Activated CD8-positive, alpha-beta memory T cell treated with anti-CD3 and anti-CD28 coated beads for 48 hours (primary cell): ENCODE results near the gene CORT.
"Not testable (repeated sequence)": the region's sequence is repeated elsewhere in the genome, so short reads cannot be mapped to it uniquely, and the experiment has no call there.

Experiments used
- DNase-seq, 3 experiments: peaks; one replicate each; pipeline ENCODE4 v3.0.0-alpha.2; 2020; ENCODE audit warnings: low read depth in 2 of 3, low spot score in 2 of 3

The CORT gene

GRCh38 chr1:10449751-10450150, at the start of gene CORT:
TSS of gene CORT (plus strand) at chr1:10450031. CDS start at chr1:10450224, 193 bp downstream.
- no peak for DNase-seq

- no peak for DNase-seq
Observed at GRCh38 chr1:10401281-10401680, 48.5 kb upstream of the CORT start.

DNA sequence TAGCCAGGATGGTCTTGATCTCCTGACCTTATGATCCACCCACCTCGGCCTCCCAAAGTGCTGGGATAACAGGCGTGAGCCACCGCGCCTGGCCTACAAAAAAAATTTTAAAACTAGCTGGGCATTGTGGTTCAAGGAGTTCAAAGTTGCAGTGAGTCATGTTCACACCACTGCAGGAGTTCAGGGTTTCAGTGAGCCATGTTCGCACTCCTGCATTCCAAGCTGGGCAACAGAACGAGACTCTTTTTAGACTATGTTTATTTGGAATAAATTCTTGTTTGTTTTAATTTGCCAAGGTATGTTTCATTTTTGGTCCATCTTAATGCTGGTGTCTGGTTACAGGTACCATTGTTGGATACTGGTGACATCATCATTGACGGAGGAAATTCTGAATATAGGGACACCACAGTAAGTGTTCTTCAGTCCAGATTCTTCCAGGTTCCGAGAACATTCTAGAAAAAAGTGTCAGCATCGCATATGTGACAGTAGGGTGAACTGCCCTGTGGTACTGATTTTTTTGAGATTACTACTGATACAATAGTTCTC, 47.0 kb upstream of the CORT start:
- DNase-seq, result no peak

DNA sequence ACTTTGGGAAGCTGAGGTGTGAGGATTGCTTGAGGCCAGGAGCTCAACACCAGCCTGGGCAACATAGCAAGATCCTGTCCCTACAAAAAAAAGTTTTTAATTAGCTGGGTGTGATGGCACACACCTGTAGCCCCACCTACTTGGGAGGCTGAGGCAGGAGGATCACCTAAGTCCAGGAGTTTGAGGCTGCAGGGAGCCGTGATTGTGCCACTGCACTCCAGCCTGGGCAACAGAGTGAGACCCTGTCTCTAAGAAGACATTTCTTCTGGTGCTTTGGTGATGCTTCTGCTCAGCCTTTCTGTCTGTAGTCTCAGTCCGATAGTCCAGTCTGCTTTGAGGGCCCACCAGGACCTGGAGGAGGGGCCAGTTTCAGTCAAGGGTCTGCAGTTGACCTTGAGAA, 42.6 kb upstream of the CORT start:
- DNase-seq, result no peak

DNA sequence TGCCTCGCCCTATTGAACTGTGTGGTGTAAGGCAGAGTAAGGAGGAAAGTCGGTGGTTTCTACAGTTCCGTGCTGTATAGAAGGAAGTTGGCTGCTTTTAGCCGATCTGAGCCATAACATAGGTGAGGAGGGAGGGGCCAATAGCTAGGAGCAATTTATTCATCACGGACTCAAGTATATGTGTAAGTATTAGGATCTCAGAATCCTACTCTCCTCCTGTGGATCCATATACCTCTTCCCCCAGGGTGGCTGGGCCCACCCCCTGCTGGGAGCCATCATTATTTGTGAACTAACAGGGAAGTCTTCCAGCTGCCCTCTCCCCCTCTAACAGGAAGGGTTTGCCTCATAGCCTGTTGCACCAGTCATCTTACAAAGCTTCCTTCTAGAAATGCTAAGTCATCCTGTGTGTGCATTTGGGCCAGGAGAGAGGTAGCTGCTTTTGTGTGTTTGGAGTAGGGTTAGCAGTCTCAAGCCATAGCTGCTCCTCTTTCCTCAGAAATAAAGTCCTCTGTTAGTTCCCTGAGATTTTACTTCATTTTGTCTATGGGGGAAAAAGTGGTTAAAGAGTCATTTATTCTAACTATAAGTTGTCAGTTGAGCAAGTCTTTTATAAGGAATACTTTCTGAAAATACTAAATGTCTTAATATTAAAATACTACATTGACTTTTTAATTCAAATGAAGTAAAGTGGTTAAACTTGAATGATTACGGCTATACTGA, 34.5 kb upstream of the CORT start:
- DNase-seq, result no peak

GRCh38 chr1:10415967-10416366, 33.9 kb upstream of the CORT start:
- not testable (repeated sequence) for DNase-seq

GRCh38 chr1:10418741-10419140, 31.1 kb upstream of the CORT start:
- DNase-seq, result not testable (repeated sequence)

GRCh38 chr1:10419351-10419750, 30.5 kb upstream of the CORT start:
- no peak for DNase-seq

DNA sequence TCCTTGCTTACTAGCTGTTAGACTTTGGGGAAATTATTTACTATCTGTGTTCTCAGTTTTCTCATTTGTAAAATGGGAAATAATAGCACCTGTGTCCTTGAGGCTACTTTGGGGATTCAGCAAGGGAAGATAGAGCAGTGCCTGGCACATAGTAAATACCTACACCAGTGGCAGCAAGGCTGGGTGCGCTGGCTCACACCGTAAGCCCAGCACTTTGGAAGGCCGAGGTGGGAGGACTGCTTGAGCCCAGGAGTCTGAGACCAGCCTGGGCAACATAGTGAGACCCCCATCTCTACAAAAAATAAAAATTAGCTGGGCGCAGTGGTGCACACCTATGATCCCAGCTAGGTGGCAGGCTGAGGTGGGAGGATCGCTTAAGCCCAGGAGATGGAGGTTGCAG, 28.2 kb upstream of the CORT start:
- DNase-seq, result no peak

DNA sequence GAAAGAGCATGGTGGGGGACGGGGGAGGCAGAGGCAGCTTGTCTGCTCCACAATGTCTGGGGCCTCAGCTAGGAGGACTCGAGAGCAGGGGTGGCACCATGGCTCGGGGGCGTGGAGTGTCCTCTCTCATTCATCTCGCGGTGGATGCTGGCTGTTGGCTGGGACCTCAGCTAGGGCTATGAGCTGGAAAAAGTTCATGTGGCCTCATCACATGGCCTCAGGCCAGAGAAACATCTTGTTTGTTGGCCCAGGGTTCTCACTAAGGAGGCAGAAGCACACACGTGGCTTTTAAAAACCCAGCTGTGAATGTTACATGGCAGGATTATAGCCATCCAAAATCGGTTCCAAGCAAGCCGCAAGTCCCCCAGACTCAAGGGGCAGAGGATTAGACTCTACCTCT, 25.8 kb upstream of the CORT start:
- no peak for DNase-seq

- DNase-seq, result no peak
Observed at GRCh38 chr1:10424651-10425050, 25.2 kb upstream of the CORT start.

DNA sequence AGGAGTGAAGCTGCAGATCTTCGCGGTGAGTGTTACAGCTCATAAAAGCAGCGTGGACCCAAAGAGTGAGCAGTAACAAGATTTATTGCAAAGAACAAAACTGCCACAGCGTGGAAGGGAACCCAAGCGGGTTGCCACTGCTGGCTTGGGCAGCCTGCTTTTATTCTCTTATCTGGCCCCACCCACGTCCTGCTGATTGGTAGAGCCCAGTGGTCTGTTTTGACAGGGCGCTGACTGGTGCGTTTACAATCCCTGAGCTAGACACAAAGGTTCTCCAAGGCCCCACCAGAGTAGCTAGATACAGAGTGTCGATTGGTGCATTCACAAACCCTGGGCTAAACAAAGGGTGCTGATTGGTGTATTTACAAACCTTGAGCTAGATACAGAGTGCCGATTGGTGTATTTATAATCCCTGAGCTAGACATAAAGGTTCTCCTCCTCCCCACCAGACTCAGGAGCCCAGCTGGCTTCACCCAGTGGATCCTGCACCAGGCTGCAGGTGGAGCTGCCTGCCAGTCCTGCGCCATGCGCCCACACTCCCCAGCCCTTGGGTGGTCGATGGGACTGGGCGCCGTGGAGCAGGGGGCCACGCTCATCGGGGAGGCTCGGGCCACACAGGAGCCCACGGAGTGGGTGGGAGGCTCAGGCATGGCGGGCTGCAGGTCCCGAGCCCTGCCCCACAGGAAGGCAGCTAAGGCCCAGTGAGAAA, 23.9 kb upstream of the CORT start:
- not testable (repeated sequence) for DNase-seq

DNA sequence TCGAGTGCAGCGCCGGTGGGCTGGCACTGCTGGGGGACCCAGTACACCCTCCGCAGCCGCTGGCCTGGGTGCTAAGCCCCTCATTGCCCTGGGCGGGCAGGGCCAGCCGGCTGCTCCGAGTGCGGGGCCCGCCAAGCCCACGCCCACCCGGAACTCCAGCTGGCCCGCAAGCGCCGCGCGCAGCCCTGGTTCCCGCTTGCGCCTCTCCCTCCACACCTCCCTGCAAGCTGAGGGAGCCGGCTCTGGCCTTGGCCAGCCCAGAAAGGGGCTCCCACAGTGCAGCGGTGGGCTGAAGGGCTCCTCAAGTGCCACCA, 23.3 kb upstream of the CORT start:
- not testable (repeated sequence) for DNase-seq

- DNase-seq, result no peak
Observed at GRCh38 chr1:10428984-10429383, 20.8 kb upstream of the CORT start.

DNA sequence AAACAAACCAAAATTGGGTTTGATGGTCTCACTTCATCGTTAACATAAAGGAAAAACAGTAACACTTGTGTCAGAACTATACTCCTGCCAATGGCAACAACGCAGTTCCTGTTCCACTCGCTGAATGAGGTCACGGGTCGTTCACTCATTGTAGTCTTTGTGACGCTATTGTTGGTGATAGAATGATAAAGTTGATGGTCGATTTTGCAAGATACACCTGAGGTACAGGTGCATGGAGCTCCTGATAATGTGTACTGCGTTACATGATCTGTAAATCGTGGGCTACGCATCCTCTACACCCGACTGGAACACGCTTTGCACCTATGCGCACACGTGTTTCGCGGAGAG, 20.0 kb upstream of the CORT start:
- no peak for DNase-seq

DNA sequence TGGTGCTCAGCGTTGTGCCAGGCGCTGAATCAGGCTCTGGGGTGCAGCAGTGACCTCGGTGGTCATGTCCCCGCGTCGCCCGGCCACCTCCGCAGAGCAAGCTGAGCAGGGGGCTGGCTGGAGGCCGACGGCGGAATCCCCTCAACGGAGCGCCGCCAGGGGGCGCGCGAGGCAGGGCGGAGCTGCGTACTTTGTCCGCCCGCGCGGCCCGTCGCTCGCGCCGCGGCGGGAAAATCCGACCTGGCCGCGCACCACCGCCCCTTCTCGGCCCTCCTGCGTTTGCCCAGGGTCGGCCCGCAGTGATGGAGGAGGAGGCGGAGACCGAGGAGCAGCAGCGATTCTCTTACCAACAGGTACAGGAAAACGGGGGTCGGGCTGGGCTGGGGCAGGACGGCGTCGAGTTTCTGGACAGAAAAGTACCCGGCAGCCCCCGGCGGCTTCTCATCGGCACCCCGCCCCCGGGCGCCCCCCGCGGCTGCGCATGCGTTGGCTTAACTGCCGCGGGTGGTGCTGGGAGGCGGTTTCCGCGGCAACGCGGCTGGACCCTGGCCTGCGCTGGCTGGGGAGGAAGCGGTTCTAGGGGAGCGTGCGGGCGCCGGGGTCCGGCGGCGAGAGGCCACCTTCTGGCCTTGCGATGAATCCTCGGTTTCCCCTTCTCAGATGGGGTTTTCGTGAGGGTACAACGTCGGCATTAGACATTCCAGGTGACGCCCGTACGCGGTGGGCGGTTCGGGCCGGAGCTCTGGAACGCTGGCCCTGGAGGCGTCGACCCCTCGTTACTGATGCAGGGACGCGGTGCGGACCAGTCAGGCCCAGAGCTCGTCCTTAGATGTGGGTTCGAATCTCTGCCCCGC, 19.4 kb upstream of the CORT start, which contains the start of gene CENPS:
Gene CENPS (plus strand): TSS at position 218 of the 854 bp plus-strand sequence. CDS start 85 bp downstream, at position 303.
- DNase-seq, result peak; percentile 86 to 87 (median 86)

- DNase-seq, result no peak
Observed at GRCh38 chr1:10431070-10431730, 18.6 kb upstream of the CORT start.

DNA sequence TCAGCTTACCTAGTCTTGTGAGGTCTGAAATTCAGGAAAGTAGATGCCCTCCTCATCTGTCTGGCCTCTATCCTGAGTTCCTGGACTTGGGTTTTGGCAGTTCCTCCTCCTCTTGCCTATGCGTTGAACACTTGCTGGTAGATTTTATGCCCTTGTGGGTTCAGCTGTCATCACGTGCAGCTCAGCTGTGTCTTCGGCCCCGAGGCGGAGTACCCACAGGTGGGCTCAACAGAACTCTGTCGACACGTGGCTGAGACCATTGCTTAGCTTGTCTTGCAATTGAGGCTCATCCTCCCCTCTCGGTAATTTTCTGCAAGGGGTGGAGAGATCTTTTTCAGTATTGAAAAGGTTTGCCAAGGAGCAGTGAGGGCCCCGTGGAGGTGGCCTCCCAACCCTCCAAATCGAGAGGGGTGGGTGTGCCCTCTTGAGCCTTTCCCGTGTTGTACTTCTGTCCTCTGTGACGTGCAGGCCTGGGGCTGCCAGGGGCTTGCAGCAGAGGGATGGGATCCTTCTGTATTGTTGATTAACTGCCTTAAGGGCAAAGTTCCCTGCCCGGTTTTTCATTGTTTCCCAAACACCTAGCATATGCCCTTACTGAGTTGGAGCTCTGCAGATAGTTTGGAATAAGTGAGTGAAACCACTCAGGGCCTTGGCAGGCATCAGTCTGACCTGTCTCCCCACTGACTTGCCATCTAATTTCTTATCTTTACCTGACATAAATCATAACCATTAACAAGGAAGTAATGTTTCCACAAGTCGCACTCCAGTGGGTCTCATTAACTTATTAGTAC, 16.7 kb upstream of the CORT start:
- DNase-seq, result no peak

- DNase-seq, result no peak
Observed at GRCh38 chr1:10433790-10434189, 16.0 kb upstream of the CORT start.

GRCh38 chr1:10434590-10434989, 15.2 kb upstream of the CORT start:
- DNase-seq, result no peak
